HG03521 (cell line): ENCODE measurements around the gene MYLIP.

ENCODE experiments used
- ATAC-seq: cut with Tn5 transposase; IDR thresholded peaks from one replicate; pipeline ENCODE4 v1.9.1; 2021; ENCODE audit warnings: mild to moderate bottlenecking, moderate library complexity; ENCODE audit not compliant: unreplicated experiment

MYLIP gene

DNA sequence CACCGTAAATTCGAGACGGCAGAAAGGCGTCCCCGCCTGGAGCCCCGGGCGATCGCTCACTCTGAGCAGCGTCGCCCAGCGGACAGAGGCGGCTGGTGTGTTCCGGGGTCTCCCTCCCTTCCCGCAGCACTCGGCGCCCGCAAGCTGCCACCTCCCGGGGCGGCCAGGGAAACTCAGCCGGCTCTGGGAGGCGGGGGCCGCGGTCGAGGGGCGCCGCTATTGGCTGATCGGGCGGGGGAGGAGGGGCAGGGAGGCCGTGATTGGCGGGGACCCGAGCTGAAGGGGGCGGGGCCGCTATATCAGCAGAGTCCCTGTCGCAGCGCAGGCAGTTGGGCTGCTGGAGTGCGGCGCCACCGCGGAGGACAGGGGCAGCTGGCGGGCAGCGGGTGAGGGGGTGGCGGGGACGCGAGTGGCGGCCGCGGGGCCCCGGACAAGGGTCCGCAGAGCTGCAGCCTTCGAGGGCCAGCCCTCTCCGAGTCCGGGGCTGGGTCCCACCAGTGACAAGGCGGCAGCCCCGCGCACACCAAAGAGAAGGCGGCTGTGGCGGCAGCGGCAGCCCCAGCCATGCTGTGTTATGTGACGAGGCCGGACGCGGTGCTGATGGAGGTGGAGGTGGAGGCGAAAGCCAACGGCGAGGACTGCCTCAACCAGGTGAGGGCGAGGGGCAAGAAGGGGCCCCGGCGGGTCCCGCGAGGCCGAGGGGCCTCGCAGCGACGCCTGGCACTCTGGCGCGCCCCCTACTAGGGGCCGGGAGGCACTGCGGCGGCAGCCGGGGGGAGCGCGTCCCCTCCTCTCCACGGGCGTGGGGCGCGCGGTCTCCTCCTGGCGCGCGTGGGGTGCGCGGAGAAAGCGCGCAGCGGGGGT, at the start of gene MYLIP:
Gene MYLIP, plus strand, starts transcription at position 328 of the 864 bp plus-strand sequence. Its CDS starts 237 bp downstream, at position 565.
- peak; percentile 73 for ATAC-seq

GRCh38 chr6:16079354-16079753, 49.5 kb upstream of the MYLIP start:
- ATAC-seq: no peak

GRCh38 chr6:16080204-16080603, 48.7 kb upstream of the MYLIP start:
- no peak for ATAC-seq

DNA sequence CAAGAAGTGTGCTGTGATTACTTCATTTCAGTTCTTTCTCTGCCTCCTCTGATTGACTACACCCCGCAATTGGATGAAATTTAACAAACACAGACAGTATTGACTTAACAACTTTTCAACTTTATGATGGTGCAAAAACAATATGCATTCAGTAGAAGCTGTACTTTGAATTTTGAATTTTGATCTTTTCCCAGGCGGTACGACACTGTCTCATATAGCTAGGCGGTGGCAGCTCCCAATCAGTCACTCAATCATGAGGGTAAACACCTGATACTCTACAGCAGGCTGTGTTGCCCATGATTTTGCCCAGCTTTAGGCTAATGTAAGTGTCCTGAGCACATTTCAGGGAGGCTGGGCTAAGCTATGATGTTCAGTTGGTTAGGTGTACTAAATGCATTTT, 47.6 kb upstream of the MYLIP start:
- no peak for ATAC-seq

DNA sequence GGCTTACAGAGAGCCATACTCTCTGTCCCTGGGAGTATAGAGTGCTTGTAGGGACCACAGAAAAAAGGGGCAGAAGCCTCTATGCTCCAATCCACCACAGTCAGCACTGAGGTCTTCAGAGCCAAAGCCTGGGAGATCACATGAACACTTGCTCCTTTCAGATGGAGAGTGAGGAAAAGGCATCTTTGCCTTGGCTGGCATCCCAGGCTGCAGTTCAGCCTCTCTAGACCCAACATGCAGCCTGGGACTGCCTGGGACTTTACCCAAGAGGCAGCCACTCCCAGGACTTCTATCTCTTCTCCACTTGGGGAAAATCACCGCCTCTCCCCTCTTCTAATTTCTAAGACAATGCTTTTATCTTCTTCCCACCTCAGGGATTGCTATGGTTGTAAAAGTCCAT, 46.5 kb upstream of the MYLIP start:
- no peak for ATAC-seq

GRCh38 chr6:16086965-16087364, 41.9 kb upstream of the MYLIP start:
- no peak for ATAC-seq

DNA sequence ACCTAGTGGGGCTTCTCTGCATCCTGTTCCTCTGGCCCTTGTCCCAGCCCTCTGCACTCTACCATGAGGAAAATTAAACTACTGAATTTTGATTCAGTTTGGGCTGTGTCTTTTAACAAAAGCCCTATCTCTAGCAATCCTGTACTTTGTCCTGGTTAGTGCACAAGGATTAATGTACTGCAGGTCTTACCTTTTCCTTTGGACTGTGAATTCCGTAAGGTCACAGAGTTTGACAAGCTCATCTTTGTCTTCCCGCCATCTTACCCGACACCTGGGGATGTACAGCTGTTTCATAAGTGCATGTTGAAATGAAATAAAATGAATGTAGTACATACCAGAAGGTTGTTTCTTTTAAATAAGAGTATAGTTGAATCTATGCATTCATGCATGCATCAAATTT, 41.5 kb upstream of the MYLIP start:
- ATAC-seq: no peak

DNA sequence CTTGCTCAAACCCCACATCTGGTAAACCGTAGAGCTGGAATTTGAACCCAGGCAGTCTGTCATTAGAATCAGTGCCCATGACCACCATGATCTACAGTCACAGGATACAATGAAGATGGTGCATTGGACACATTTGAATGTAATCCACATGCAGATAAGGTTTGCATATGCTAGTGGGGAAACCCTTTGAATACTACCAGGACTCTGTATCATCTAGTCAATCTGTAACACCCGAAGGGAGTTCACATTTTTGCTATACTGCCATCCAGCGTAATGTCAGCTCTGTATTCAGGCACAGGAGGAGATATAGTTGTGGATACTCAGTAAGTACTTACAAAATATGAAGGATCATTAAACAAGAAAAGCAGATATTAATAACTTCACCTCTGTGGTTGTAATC, 40.5 kb upstream of the MYLIP start:
- ATAC-seq: no peak

DNA sequence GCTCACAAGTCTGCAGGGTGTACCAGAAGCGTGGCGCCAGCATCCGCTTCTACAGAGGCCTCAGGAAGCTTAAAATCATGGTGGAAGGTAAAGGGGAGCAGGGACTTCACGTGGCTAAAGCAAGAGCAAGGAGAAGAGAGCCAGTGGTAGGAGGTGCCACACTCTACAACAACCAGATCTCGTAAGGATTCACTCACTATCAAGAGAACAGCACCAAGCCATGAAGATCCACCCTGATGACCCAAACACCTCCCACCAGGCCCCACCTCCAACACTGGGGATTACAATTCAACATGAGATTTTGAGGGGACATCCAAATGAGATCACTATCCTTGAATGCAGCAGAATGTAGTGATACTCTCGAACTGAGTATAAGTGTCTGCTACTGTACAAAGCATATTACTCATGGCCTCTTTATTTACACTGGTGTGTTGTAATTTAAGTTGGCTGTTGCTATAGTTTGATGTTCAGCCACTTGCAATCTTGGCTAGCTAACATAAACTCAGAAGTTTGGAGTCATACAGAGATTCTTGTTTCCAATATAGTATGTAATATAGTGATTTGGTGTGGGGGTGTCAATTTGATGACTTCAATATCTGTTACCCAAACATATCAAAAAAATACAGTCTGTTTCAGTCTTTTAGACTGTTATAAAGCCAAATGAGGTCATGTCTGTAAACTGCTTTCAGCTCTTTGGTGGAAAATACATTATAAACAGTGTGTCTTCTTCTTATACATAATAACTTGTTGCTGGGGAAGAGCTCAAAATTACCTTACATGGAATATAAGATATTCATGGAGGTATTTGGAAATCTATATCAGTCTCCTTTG, 39.4 kb upstream of the MYLIP start:
- no peak for ATAC-seq

DNA sequence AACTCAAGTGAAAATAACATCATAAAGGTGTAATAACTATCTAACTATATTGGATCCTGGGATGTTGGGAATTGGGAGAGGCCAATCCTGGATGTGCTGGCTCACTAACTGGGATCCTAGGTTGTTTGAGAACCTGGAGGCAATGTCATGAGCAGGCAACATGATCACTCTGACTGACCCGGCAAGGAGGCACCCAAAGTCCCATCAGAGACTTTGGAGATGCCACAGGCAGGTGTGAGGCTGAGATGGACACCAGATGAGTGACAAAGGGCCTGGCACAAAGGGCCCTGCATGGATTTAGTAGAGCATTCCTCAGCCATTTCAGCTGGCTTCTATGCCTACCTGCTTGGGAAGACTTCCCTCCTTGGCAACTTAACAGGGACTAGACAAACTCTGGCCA, 38.4 kb upstream of the MYLIP start:
- no peak for ATAC-seq

- ATAC-seq: no peak
Observed at GRCh38 chr6:16090920-16091319, 38.0 kb upstream of the MYLIP start.

- no peak for ATAC-seq
Observed at GRCh38 chr6:16092140-16092539, 36.7 kb upstream of the MYLIP start.

GRCh38 chr6:16092990-16093389, 35.9 kb upstream of the MYLIP start:
- no peak for ATAC-seq

- ATAC-seq: no peak
Observed at GRCh38 chr6:16095180-16095579, 33.7 kb upstream of the MYLIP start.

GRCh38 chr6:16097382-16098171, 31.3 kb upstream of the MYLIP start:
- ATAC-seq: no peak

DNA sequence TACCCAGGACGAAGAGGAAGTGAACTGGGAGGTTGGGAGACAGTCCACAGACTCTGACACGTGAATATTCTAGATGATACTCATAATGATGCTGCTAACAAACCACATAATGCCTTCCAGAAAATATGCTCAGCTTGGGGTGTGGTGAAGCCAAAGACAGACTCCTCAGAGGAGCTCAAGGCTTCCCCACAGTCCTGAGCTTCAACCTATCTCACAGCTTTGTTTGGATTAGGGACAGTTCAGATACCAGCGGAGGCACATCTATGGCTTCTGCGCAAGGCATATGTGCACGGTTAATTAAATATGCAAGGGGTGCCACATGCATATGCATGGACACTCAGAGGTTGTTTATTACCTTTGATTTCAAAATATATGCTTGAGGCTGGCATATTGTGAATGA, 30.7 kb upstream of the MYLIP start:
- ATAC-seq: no peak

GRCh38 chr6:16102208-16102607, 26.7 kb upstream of the MYLIP start:
- ATAC-seq: no peak

DNA sequence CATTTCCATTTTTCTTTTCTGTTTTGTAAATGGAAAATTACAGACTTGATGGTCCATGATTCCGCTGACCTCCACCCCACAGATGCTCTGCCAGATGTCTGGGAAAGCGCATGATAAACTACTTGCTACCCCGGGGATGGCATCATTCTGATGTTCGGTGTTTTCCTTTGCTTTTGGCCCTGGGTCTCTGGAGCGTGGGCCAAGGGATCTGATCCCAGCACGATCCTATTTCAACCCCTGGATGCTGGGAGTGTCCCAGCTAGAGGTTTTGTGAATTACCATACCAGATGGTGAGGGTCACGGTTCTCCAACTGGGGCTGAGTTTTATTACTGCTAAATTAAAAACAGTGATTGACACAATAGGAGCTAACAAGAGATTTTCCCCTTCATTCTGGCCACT, 25.2 kb upstream of the MYLIP start:
- ATAC-seq: no peak

- ATAC-seq: no peak
Observed at GRCh38 chr6:16104624-16105433, 24.1 kb upstream of the MYLIP start.

- no peak for ATAC-seq
Observed at GRCh38 chr6:16105854-16106253, 23.0 kb upstream of the MYLIP start.
